ENCODE data around the gene KCNIP1.

Gene KCNIP1

GRCh38 chr5:170473642-170474041 lies 30.2 kb upstream of the KCNIP1 start:
- H3K4me1 ChIP-seq (ENCODE audit: control insufficient read depth, insufficient read depth, low read length) = no peaks in the 10 kb centered on the region
- no peak for TF ChIP-seq ZNF645 (tag by site-specific recombination; IDR thresholded peaks at IDR 0.05)
- TF ChIP-seq ZNF174 (tag by site-specific recombination; IDR thresholded peaks at IDR 0.05) = no peak
- TF ChIP-seq ZNF777 (tag by site-specific recombination; IDR thresholded peaks at IDR 0.05; ENCODE audit: borderline replicate concordance) = no peak
- TF ChIP-seq SP7 (tag by site-specific recombination; IDR thresholded peaks at IDR 0.05) = no peak
- no peak for TF ChIP-seq ZSCAN4 (tag by site-specific recombination; IDR thresholded peaks at IDR 0.05)
- no peak for TF ChIP-seq ZBTB20 (tag by site-specific recombination; IDR thresholded peaks at IDR 0.05)
- TF ChIP-seq ZFP69B (tag by site-specific recombination; IDR thresholded peaks at IDR 0.05) = no peak
- no peak for TF ChIP-seq ZNF561 (tag by site-specific recombination; IDR thresholded peaks at IDR 0.05; ENCODE audit: borderline replicate concordance)
- TF ChIP-seq ZFP41 (tag by site-specific recombination; IDR thresholded peaks at IDR 0.05; ENCODE audit: borderline replicate concordance) = no peak
- TF ChIP-seq ZNF221 (tag by site-specific recombination; IDR thresholded peaks at IDR 0.05; ENCODE audit: borderline replicate concordance) = no peak
- TF ChIP-seq ZNF449 (tag by site-specific recombination; IDR thresholded peaks at IDR 0.05) = no peak
- TF ChIP-seq, protein P1, sequence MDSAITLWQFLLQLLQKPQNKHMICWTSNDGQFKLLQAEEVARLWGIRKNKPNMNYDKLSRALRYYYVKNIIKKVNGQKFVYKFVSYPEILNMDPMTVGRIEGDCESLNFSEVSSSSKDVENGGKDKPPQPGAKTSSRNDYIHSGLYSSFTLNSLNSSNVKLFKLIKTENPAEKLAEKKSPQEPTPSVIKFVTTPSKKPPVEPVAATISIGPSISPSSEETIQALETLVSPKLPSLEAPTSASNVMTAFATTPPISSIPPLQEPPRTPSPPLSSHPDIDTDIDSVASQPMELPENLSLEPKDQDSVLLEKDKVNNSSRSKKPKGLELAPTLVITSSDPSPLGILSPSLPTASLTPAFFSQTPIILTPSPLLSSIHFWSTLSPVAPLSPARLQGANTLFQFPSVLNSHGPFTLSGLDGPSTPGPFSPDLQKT (IDR thresholded peaks at IDR 0.05; ENCODE audit: borderline replicate concordance, low read depth, low read length) = no peak
- no peak for TF ChIP-seq ZNF521 (tag by site-specific recombination; IDR thresholded peaks at IDR 0.05)
- no peak for TF ChIP-seq ZSCAN30 (tag by site-specific recombination; IDR thresholded peaks at IDR 0.05)
- no peak for TF ChIP-seq ZNF426 (tag by site-specific recombination; IDR thresholded peaks at IDR 0.05)
- no peak for TF ChIP-seq ZBTB17 (tag by site-specific recombination; IDR thresholded peaks at IDR 0.05)
- TF ChIP-seq, protein P2, sequence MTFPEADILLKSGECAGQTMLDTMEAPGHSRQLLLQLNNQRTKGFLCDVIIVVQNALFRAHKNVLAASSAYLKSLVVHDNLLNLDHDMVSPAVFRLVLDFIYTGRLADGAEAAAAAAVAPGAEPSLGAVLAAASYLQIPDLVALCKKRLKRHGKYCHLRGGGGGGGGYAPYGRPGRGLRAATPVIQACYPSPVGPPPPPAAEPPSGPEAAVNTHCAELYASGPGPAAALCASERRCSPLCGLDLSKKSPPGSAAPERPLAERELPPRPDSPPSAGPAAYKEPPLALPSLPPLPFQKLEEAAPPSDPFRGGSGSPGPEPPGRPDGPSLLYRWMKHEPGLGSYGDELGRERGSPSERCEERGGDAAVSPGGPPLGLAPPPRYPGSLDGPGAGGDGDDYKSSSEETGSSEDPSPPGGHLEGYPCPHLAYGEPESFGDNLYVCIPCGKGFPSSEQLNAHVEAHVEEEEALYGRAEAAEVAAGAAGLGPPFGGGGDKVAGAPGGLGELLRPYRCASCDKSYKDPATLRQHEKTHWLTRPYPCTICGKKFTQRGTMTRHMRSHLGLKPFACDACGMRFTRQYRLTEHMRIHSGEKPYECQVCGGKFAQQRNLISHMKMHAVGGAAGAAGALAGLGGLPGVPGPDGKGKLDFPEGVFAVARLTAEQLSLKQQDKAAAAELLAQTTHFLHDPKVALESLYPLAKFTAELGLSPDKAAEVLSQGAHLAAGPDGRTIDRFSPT (tag by site-specific recombination; IDR thresholded peaks at IDR 0.05) = no peak
- no peak for TF ChIP-seq ZXDB (tag by site-specific recombination; IDR thresholded peaks at IDR 0.05)
- no peak for TF ChIP-seq GLIS2 (tag by site-specific recombination; IDR thresholded peaks at IDR 0.05)
- TF ChIP-seq ZNF837 (tag by site-specific recombination; IDR thresholded peaks at IDR 0.05) = no peak
- H3K9me3 ChIP-seq (ENCODE audit: control insufficient read depth, insufficient read depth, low read depth, low read length) = no peaks in the 10 kb centered on the region
- H3K27ac ChIP-seq (ENCODE audit: extremely low read depth, low read depth, low read length) = no peak overlapping the region
- CTCF ChIA-PET = no interaction called here
- H3K4me3 ChIP-seq (ENCODE audit: low read depth, low read length) = no peak overlapping the region
- POLR2A ChIA-PET = interaction anchor here (0.7 kb wide), 1 partner anchor 9 kb away, joined by 3 read pairs; no protein-coding TSS in a partner anchor
- H3K36me3 ChIP-seq (ENCODE audit: control insufficient read depth in 2 of 2, insufficient read depth in 1 of 2, low read length in 2 of 2) = no peaks in the 10 kb centered on the region

All from HEK293 (cell line).